ENCODE measurements around the gene LCN15. TPM values are rescaled to one million over a fixed set of nuclear protein-coding genes. Genes with fewer than 3 reads are reported as not detected.

Gene LCN15
- total RNA-seq, 1 experiment from 2014 or later = not detected

DNA sequence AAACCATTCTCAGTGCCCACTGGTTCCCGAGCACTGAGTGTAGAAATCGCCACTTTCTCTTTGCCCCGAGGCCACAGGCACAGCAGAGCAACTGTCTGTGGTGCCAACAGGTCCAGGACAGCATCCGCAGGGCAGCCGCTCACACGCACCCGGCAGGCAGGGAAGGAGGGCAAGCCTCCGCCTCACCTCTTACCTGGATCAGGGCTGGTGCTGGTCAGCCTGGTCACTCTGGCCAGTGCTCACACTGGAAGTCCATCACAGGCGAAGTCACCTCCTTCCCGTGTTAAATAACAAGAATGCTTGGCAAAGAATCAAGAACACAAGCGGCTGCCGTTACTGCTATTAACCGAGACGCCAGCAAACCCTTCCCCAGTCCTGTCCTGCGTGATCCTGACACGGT is 38.2 kb downstream of the LCN15 start:
- Mint-ChIP-seq H3K27ac (peak overlapping the region in 2 of 3 experiments; percentile 96; a peak in 4 of 7 replicates), H3K9me3 (no peaks in the 10 kb centered on the region; a peak in 1 of 5 replicates), H3K36me3 (ENCODE audit: insufficient read depth in 1 of 3, low read depth in 3 of 3) (peaks cover 30 to 41% (median 40%) of the 10 kb centered on the region in 3 experiments), H3K4me3 (peak overlapping the region; percentile 94 to 96), H3K27me3 (ENCODE audit: low read depth) (peaks cover 9% of the 10 kb centered on the region), H3K4me1 (peaks cover 12 to 19% of the 10 kb centered on the region in 2 experiments)
- H2BK12ac ChIP-seq (ENCODE audit: insufficient read length, low read depth, low read length) = no peak overlapping the region
- no peak overlapping the region for H3T11ph ChIP-seq (ENCODE audit: low read length)
- H2BK15ac ChIP-seq (ENCODE audit: low read depth, low read length) = no peak overlapping the region
- no peak overlapping the region for H4K91ac ChIP-seq (ENCODE audit: insufficient read length, low read depth, low read length)
- no peak overlapping the region for H3K56ac ChIP-seq (ENCODE audit: insufficient read length, low read depth, low read length)
- H2BK20ac ChIP-seq (ENCODE audit: low read depth, low read length, poor library complexity, severe bottlenecking) = no peak overlapping the region
- H4K8ac ChIP-seq (replicated peaks; ENCODE audit: insufficient read length, low read depth, low read length) = no peak overlapping the region
- no peaks in the 10 kb centered on the region for H3K9me3 ChIP-seq (ENCODE audit: control insufficient read depth, low read depth, low read length)
- peaks cover 10% of the 10 kb centered on the region for H3K23me2 ChIP-seq (ENCODE audit: insufficient read length, low read depth, low read length, poor library complexity, severe bottlenecking)
- no peak overlapping the region for H2AFZ ChIP-seq (ENCODE audit: low read length)
- no peak overlapping the region for H3K23ac ChIP-seq (ENCODE audit: insufficient read length, low read depth, low read length)
- no peak overlapping the region for H3K4ac ChIP-seq (ENCODE audit: low read depth, low read length)
- peak overlapping the region; percentile 23 for H3K9ac ChIP-seq (ENCODE audit: extremely low read depth, insufficient read length, low read length)
- H3K4me2 ChIP-seq (ENCODE audit: insufficient read depth, insufficient read length, low read length) = peak overlapping the region; percentile 93
- no peak overlapping the region for H3K18ac ChIP-seq (ENCODE audit: insufficient read length, low read depth, low read length)
- H3K27ac ChIP-seq (ENCODE audit: insufficient read length, low read depth, low read length) = no peak overlapping the region
- H2AK5ac ChIP-seq (ENCODE audit: insufficient read length, low read length) = no peak overlapping the region
- H3K4me1 ChIP-seq (ENCODE audit: insufficient read depth, low read length) = no peaks in the 10 kb centered on the region
- H2BK120ac ChIP-seq (ENCODE audit: low read depth, low read length, poor library complexity, severe bottlenecking) = no peak overlapping the region
- H4K5ac ChIP-seq (ENCODE audit: insufficient read length, low read depth, low read length) = no peak overlapping the region
- no peak overlapping the region for H2BK5ac ChIP-seq (ENCODE audit: insufficient read length, low read length)
- H4K20me1 ChIP-seq (ENCODE audit: control insufficient read depth, insufficient read depth, insufficient read length) = no peaks in the 10 kb centered on the region
- WGBS (ENCODE audit: extremely low coverage, insufficient read length, low lambda C conversion rate) = no CpG with 5 or more reads among the region's 16 CpGs
- no peak for TF ChIP-seq CTCF (conservative IDR thresholded peaks at IDR 0.05)
- peaks cover 11% of the 10 kb centered on the region; the same call in 1 of the 2 replicates for H3K79me2 ChIP-seq (ENCODE audit: insufficient read depth, low read length)
- H3K14ac ChIP-seq (ENCODE audit: insufficient read depth, low read length) = no peak overlapping the region; the same call in 1 of the 2 replicates
- no peak for DNase-seq
- no peaks in the 10 kb centered on the region for H3K27me3 ChIP-seq (ENCODE audit: insufficient read depth, low read length)
- H3K79me1 ChIP-seq (ENCODE audit: insufficient read depth, low read depth, low read length, poor library complexity, severe bottlenecking) = peaks cover 6% of the 10 kb centered on the region
